Ishikawa (cell line): ENCODE measurements around the gene SLC38A11.

Experiments
- CEBPB ChIP-seq: IDR thresholded peaks from 2 replicates; pipeline ENCODE4 v1.6.1; 2012
- CREB1 ChIP-seq: IDR thresholded peaks from 2 replicates; pipeline ENCODE4 v1.6.1; 2012; ENCODE audit warnings: low read depth
- EGR1 ChIP-seq: IDR thresholded peaks from 2 replicates; pipeline ENCODE4 v1.6.1; 2012
- EP300 ChIP-seq: IDR thresholded peaks from 2 replicates; pipeline ENCODE4 v1.6.1; 2012; ENCODE audit warnings: borderline replicate concordance
- FOXM1 ChIP-seq: IDR thresholded peaks from 2 replicates; pipeline ENCODE4 v1.6.1; 2012; ENCODE audit warnings: low read depth, borderline replicate concordance
- MAX ChIP-seq: IDR thresholded peaks from 2 replicates; pipeline ENCODE4 v1.6.1; 2012
- NFIC ChIP-seq: IDR thresholded peaks from 2 replicates; pipeline ENCODE4 v1.6.1; 2012
- RAD21 ChIP-seq: IDR thresholded peaks from 2 replicates; pipeline ENCODE4 v1.6.1; 2012; ENCODE audit warnings: low read depth
- REST ChIP-seq: IDR thresholded peaks from 2 replicates; pipeline ENCODE4 v1.6.1; 2012; ENCODE audit warnings: low read depth, mild to moderate bottlenecking
- TAF1 ChIP-seq: IDR thresholded peaks from 2 replicates; pipeline ENCODE4 v1.6.1; 2012; ENCODE audit warnings: low read depth, mild to moderate bottlenecking
- TCF12 ChIP-seq: IDR thresholded peaks from 2 replicates; pipeline ENCODE4 v1.6.1; 2012; ENCODE audit warnings: low read depth
- TEAD4 ChIP-seq: IDR thresholded peaks from 2 replicates; pipeline ENCODE4 v1.6.1; 2012
- USF1 ChIP-seq: IDR thresholded peaks from 2 replicates; pipeline ENCODE4 v1.6.1; 2012
- YY1 ChIP-seq: IDR thresholded peaks from 2 replicates; pipeline ENCODE4 v1.6.1; 2012; ENCODE audit warnings: low read depth
- ZBTB7A ChIP-seq: IDR thresholded peaks from 2 replicates; pipeline ENCODE4 v1.6.1; 2012; ENCODE audit warnings: low read depth

Gene SLC38A11

GRCh38 chr2:164881524-164881923 lies 73.8 kb downstream of the SLC38A11 start:
- TF ChIP-seq EGR1 (no peak), MAX (no peak), YY1 (no peak), RAD21 (no peak)

GRCh38 chr2:164879901-164880535 lies 75.3 kb downstream of the SLC38A11 start:
- TF ChIP-seq MAX: no peak
- TF ChIP-seq FOXM1: no peak
- no peak for TF ChIP-seq NFIC
- no peak for TF ChIP-seq USF1
- TF ChIP-seq CEBPB: no peak
- no peak for TF ChIP-seq ZBTB7A
- no peak for TF ChIP-seq TAF1
- TF ChIP-seq YY1: no peak
- TF ChIP-seq EGR1: no peak
- TF ChIP-seq CREB1: no peak
- no peak for TF ChIP-seq REST
- TF ChIP-seq EP300: no peak
- no peak for TF ChIP-seq TEAD4
- no peak for TF ChIP-seq TCF12
- no peak for TF ChIP-seq RAD21

- TF ChIP-seq CREB1 (no peak), USF1 (no peak), EP300 (no peak), TCF12 (no peak), NFIC (no peak), ZBTB7A (no peak), EGR1 (no peak), REST (no peak), FOXM1 (no peak), TAF1 (no peak), RAD21 (no peak)
These were observed 77.4 kb downstream of the SLC38A11 start for GRCh38 chr2:164877927-164878326.

- TF ChIP-seq REST: no peak
- no peak for TF ChIP-seq CEBPB
- no peak for TF ChIP-seq MAX
- TF ChIP-seq CREB1: no peak
- TF ChIP-seq USF1: no peak
- no peak for TF ChIP-seq TAF1
- no peak for TF ChIP-seq ZBTB7A
- TF ChIP-seq YY1: no peak
- TF ChIP-seq FOXM1: no peak
- no peak for TF ChIP-seq NFIC
- no peak for TF ChIP-seq EP300
- TF ChIP-seq TCF12: no peak
- TF ChIP-seq EGR1: no peak
These were observed 78.2 kb downstream of the SLC38A11 start for GRCh38 chr2:164877169-164877568.
